ENCODE measurements around the gene B3GALNT2. TPM values are rescaled to one million over a fixed set of nuclear protein-coding genes. Genes with fewer than 3 reads are reported as not detected.

Gene B3GALNT2
- polyA plus RNA-seq, 1 donor (not counting 4 experiments of a cell fraction or from before 2014, with no cell fraction given) = 30.5 TPM

DNA sequence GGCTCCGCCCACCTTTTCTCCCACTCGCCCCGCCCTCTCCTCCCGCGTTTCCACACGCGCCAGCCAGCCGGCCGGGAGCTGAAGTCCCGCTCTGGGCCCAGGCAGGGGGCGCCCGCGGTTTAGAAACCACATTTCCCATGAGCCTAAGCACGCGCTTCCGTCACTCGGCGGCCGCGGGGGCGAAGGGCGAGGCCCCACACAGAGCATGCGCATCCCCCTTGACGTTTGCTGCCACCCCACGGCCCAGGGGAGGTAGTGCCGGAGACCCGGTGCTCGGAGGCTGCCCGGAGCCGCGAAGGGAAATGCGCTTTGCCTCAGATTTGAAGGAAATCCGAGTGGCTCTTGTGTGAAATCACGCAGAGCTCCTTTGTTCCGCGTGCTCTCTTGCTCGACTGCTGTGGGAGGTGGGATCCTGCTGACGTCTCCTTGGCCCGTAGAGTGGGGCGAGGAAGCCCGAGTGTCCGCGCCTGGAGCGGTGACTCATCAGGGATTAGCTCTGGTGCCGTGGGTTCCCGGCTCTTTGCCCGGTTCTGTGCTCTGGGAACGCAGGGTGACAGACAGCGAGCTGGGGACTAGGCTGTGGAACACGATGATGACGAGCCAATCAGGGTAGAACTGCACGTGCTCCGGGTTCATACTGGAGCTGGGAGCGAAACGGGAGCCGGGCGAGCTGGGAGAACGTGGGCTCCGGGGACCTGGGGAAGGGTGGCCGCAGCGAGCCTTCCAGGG, 406 bp upstream of the B3GALNT2 start:
- Histone ChIP-seq H3K9ac (ENCODE audit: control insufficient read depth, extremely low read depth, insufficient read depth, low read length) (peak overlapping the region; percentile 99), H3K36me3 (ENCODE audit: control insufficient read depth in 2 of 2, extremely low read depth in 1 of 2, insufficient read depth in 2 of 2, low read length in 2 of 2) (no peaks in the 10 kb centered on the region), H3K4me1 (ENCODE audit: control insufficient read depth, extremely low read depth, insufficient read depth, low read length) (peaks cover 27% of the 10 kb centered on the region), H3K4me2 (ENCODE audit: control insufficient read depth, extremely low read depth, insufficient read depth, low read depth, low read length) (peak overlapping the region; percentile 84), H4K20me1 (ENCODE audit: control insufficient read depth, extremely low read depth, insufficient read depth, low read length) (no peaks in the 10 kb centered on the region), H3K9me3 (ENCODE audit: control insufficient read depth, low read depth, low read length) (no peaks in the 10 kb centered on the region), H3K27me3 (ENCODE audit: control insufficient read depth, extremely low read depth, insufficient read depth, low read length) (no peaks in the 10 kb centered on the region), H3K4me3 (ENCODE audit: control insufficient read depth in 2 of 3, extremely low read depth in 1 of 3, insufficient read depth in 2 of 3, low read depth in 1 of 3, low read length in 3 of 3) (peak overlapping the region; percentile 87 to 96 (median 94)), H3K79me2 (ENCODE audit: control insufficient read depth, insufficient read depth, low read length) (peaks cover 46% of the 10 kb centered on the region), H3K9me1 (ENCODE audit: control insufficient read depth, extremely low read depth, insufficient read depth, low read length) (no peaks in the 10 kb centered on the region), H3K27ac (ENCODE audit: control insufficient read depth, insufficient read depth, low read length) (peak overlapping the region; percentile 99), H2AFZ (ENCODE audit: control insufficient read depth, low read length) (peak overlapping the region; percentile 99)
- TF ChIP-seq, protein P1, sequence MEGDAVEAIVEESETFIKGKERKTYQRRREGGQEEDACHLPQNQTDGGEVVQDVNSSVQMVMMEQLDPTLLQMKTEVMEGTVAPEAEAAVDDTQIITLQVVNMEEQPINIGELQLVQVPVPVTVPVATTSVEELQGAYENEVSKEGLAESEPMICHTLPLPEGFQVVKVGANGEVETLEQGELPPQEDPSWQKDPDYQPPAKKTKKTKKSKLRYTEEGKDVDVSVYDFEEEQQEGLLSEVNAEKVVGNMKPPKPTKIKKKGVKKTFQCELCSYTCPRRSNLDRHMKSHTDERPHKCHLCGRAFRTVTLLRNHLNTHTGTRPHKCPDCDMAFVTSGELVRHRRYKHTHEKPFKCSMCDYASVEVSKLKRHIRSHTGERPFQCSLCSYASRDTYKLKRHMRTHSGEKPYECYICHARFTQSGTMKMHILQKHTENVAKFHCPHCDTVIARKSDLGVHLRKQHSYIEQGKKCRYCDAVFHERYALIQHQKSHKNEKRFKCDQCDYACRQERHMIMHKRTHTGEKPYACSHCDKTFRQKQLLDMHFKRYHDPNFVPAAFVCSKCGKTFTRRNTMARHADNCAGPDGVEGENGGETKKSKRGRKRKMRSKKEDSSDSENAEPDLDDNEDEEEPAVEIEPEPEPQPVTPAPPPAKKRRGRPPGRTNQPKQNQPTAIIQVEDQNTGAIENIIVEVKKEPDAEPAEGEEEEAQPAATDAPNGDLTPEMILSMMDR (optimal IDR thresholded peaks at IDR 0.05 in 1 of 3, IDR thresholded peaks at IDR 0.05 in 1 of 3, conservative IDR thresholded peaks at IDR 0.05 in 1 of 3; ENCODE audit: extremely low read depth in 1 of 3, insufficient read depth in 2 of 3, low read length in 3 of 3) = peak; percentile 69 to 93 (median 75)
- TF ChIP-seq EZH2 (IDR thresholded peaks at IDR 0.05; ENCODE audit: low read length) = no peak
- dilution Hi-C loops (cut with MboI; ENCODE audit: extremely low pct_ligation_motif_present, low sequenced_read_pairs) = no loop called here
- FAIRE-seq (no peak), DNase-seq (ENCODE audit: low read depth, low spot score) (peak; percentile 86)

GRCh38 chr1:235503403-235504121, 690 bp downstream of the B3GALNT2 start:
- H3K9me3 ChIP-seq (ENCODE audit: control insufficient read depth, low read depth, low read length) = no peaks in the 10 kb centered on the region
- peak overlapping the region; percentile 90 for H3K4me2 ChIP-seq (ENCODE audit: control insufficient read depth, extremely low read depth, insufficient read depth, low read depth, low read length)
- no peaks in the 10 kb centered on the region for H3K36me3 ChIP-seq (ENCODE audit: control insufficient read depth in 2 of 2, extremely low read depth in 1 of 2, insufficient read depth in 2 of 2, low read length in 2 of 2)
- H3K4me1 ChIP-seq (ENCODE audit: control insufficient read depth, extremely low read depth, insufficient read depth, low read length) = peaks cover 27% of the 10 kb centered on the region
- H2AFZ ChIP-seq (ENCODE audit: control insufficient read depth, low read length) = peak overlapping the region; percentile 54
- DNase-seq (ENCODE audit: low read depth, low spot score) (no peak), FAIRE-seq (no peak)
- peak overlapping the region; percentile 99 for H3K9ac ChIP-seq (ENCODE audit: control insufficient read depth, extremely low read depth, insufficient read depth, low read length)
- H3K27ac ChIP-seq (ENCODE audit: control insufficient read depth, insufficient read depth, low read length) = peak overlapping the region; percentile 84
- peaks cover 57% of the 10 kb centered on the region for H3K79me2 ChIP-seq (ENCODE audit: control insufficient read depth, insufficient read depth, low read length)
- H4K20me1 ChIP-seq (ENCODE audit: control insufficient read depth, extremely low read depth, insufficient read depth, low read length) = no peaks in the 10 kb centered on the region
- H3K27me3 ChIP-seq (ENCODE audit: control insufficient read depth, extremely low read depth, insufficient read depth, low read length) = no peaks in the 10 kb centered on the region
- TF ChIP-seq EZH2 (IDR thresholded peaks at IDR 0.05; ENCODE audit: low read length) = no peak
- TF ChIP-seq, protein P1 (optimal IDR thresholded peaks at IDR 0.05 in 1 of 3, IDR thresholded peaks at IDR 0.05 in 1 of 3, conservative IDR thresholded peaks at IDR 0.05 in 1 of 3; ENCODE audit: extremely low read depth in 1 of 3, insufficient read depth in 2 of 3, low read length in 3 of 3) = no peak
- no peaks in the 10 kb centered on the region for H3K9me1 ChIP-seq (ENCODE audit: control insufficient read depth, extremely low read depth, insufficient read depth, low read length)
- dilution Hi-C loops (cut with MboI; ENCODE audit: extremely low pct_ligation_motif_present, low sequenced_read_pairs) = no loop called here
- H3K4me3 ChIP-seq (ENCODE audit: control insufficient read depth in 2 of 3, extremely low read depth in 1 of 3, insufficient read depth in 2 of 3, low read depth in 1 of 3, low read length in 3 of 3) = peak overlapping the region; percentile 75 to 87 (median 84)
